ENCODE data around the gene BCL2A1.
"Not testable (repeated sequence)": the region's sequence is repeated elsewhere in the genome, so short reads cannot be mapped to it uniquely, and the experiment has no call there.

The BCL2A1 gene

DNA sequence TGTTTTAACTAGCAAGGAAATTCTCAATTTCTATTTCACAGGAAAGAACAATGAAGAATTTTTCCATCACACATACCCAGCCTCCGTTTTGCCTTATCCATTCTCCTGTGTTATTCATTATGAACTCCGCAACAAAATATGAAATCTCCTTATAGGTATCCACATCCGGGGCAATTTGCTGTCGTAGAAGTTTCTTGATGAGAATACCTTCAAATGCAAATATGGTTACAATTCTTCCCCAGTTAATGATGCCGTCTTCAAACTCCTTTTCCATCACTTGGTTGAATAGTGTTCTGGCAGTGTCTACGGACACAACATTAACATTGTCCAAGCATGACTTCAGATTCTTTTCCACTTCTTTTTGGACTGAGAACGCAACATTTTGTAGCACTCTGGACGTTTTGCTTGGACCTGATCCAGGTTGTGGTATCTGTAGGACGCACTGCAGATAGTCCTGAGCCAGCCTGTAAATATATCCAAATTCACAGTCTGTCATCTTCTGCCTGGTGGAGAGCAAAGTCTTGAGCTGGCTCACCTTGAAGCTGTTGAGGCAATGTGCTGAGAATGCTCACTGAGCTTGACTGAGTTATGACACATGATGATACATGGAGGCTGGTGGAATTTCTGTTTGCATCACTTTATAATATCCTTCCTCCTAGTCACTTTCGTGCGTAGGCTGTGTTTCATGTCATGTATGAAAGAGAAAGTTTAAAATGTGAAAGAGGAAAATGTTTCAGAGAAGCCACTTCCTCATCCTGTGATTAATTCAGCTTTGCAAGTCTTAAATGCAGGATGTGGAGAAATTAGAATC is at the start of gene BCL2A1:
Gene BCL2A1, minus strand, starts transcription at position 573 of the 811 bp plus-strand sequence. Its CDS starts 77 bp downstream, at position 496.
- peak; percentile 99 for DNase-seq

DNA sequence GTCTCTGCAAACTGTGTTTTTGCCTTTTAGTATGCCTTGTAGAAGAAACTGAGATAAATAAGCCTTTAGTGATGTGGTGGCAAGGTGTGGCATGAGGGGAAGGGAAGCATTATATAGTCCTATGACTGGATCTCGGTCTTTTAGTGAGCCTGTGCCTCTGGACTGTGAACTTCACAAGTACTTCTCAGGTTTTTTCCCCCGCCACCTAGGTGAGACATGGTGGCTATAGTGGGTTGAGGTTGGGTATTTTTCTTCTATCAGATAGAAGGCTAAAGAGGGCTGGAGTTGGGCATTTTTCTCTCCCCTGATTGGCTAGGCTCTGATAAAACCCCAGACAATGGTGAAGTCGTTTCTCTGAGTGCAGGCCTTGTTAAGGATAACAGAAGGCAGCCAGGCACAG is 49.7 kb upstream of the BCL2A1 start:
- no peak for DNase-seq

DNA sequence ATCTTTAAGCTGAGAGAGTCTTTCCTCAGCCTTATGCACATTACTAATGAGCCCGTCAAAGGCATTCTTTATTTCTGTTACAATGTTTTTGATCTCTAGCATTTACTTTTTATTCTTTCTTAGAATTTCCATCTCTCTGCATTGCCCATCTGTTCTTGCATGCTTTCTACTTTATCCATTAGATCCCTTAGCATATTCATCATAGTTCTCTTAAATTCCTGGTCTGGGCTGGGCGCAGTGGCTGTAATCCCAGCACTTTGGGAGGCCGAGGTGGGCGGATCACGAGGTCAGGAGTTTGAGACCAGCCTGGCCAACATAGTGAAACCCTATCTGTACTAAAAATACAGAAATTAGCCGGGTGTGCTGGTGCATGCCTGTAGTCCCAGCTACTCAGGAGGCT is 49.2 kb upstream of the BCL2A1 start:
- not testable (repeated sequence) for DNase-seq

- DNase-seq = no peak
These were observed 48.3 kb upstream of the BCL2A1 start for GRCh38 chr15:80019168-80019745.

- not testable (repeated sequence) for DNase-seq
These were observed 46.1 kb upstream of the BCL2A1 start for GRCh38 chr15:80017139-80017538.

DNA sequence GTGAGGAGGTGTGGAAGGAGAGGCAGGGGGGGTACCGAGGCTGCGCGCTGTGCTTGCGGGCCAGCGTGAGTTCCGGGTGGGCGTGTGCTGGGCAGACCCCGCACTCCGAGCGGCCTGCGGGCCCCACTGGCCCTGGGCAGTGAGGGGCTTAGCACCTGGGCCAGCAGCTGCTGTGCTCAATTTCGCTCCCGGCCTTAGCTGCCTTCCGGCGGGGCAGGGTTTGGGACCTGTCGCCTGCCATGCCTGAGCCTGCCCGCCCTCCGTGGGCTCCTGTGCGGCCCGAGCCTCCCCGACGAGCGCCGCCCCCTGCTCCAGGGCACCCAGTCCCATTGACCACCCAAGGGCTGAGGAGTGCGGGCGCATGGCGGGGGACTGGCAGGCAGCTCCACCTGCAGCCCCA is 45.5 kb upstream of the BCL2A1 start:
- not testable (repeated sequence) for DNase-seq

DNA sequence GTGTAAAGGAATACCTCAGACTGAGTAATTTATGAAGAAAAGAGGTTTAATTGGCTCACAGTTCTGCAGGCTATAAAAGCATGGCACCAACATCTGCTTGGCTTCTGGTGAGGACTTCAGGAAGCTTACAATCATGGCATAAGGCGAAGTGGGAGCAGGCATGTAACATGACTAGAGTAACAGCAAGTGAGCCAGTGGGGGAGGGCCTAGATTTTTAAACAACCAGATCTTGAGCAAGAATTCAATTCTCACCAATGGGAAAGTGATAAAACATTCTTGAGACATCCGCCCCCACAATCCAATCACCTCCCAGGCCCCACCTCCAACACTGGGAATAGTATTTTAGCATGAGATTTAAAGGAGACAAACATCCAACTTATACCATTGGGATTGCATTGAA is 44.2 kb upstream of the BCL2A1 start:
- DNase-seq = peak; percentile 4

- DNase-seq = not testable (repeated sequence)
These were observed 43.2 kb upstream of the BCL2A1 start for GRCh38 chr15:80014186-80014585.

DNA sequence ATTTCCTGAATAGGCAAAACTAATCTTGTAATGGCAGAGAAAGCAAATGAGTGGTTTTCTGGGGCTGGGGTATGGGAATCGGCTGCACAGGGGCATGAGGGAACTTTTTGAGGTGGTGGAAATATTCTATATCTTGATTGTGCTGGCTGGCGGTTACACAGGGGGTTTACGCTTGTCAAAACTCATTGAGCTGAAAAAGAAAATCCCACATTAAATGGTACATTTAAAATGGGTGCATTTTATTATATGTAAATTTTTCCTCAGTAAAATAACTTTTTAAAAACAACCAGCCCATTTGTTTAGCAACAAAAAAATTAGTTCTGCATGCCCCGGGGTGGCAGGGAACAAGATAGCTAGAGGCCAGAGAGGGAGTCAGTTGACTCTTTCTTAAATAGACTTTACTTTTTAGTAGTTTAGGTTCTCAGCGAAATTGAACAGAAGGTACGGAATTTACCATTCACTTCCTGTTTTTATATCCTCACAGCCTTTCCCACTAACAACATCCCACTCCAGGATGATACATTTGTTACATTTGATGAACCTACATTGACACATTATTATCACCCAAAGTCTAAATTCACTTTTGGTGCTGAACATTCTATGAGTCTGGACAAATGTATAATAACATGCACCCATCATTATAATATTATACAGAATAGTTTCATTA is 41.2 kb upstream of the BCL2A1 start:
- no peak for DNase-seq

DNA sequence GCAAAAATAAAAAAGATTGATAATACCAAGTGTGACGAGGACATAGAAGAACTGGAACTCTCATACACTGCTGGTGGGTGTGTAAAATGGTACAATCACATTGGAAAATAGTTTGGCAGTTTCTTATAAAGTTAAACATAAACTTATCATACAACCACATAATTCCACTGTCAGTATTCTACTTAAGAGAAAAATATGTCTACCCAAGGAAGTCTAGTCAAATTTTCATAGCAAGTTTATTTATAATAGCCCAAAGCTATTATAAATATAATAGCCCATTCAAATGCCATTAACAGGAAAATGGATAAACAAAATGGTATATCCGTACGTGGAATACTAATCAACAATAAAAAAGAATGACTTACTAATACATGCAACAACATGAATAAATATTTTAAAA is 40.6 kb upstream of the BCL2A1 start:
- no peak for DNase-seq

- peak; percentile 74 for DNase-seq
These were observed 40.1 kb upstream of the BCL2A1 start for GRCh38 chr15:80011041-80011523.

GRCh38 chr15:80010131-80010673 is 39.2 kb upstream of the BCL2A1 start:
- peak; percentile 45 for DNase-seq

DNA sequence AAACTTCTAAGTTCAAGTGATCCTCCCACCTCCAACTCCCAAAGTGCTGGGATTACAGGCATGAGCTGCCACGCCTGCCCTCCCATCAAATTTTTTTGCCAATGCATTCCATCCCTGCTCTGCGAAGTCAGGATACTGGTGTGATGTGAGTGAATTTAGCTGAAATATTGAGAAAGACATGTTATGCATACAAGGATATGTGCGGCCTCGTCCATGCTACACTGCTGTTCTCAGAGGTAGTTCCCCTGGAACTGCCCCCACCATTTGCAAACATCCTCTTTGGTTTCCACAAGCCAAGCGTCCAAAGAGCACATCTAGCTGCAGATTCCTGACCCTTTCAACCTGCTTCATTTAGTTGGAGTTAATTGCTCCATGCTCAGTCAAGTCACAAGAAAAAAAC is 36.5 kb upstream of the BCL2A1 start:
- DNase-seq = no peak

- no peak for DNase-seq
These were observed 36.0 kb upstream of the BCL2A1 start for GRCh38 chr15:80006946-80007345.

GRCh38 chr15:80003934-80004472 is 33.0 kb upstream of the BCL2A1 start:
- DNase-seq = no peak

DNA sequence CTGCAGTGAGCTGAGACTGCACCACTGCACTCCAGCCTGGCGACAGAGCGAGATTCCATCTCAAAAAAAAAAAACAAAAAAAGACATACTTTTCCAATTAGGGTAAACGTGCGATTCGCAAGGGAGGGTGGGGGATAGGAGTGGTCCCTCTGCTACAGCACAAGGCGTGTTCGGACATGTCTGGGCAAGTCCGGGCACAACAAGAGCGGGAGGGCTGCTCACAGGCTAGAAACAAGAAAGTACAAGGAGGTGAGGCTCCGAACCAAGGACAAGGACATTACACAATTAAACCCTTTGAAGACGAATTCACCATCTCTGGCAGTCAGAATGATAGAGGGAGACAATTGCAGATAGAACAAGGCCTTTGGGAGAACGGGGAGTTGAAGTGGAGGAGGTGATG is 32.2 kb upstream of the BCL2A1 start:
- DNase-seq = no peak

- no peak for DNase-seq
These were observed 31.3 kb upstream of the BCL2A1 start for GRCh38 chr15:80002267-80002666.

- peak; percentile 59 for DNase-seq
These were observed 23.6 kb upstream of the BCL2A1 start for GRCh38 chr15:79994615-79995014.

DNA sequence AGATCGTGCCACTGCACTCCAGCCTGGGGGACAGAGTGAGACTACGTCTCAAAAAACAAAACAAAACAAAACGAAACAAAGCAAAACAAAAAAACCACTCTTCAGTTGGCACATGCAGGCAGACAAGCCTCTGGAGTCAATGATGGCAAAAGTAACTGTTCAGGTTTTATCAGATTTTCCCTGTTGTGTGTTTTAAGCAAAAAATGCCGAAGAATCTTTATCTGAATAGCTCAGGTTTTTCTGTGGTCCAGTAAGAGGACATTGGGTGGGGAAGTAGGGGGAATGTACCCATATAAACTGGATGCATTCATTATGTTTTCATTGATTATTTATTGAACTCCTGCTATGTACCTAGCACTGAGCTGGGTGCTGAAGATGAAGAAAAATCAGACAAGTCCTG is 20.8 kb upstream of the BCL2A1 start:
- DNase-seq = no peak

- no peak for DNase-seq
These were observed 20.0 kb upstream of the BCL2A1 start for GRCh38 chr15:79990997-79991334.

GRCh38 chr15:79990280-79990996 is 19.4 kb upstream of the BCL2A1 start:
- no peak for DNase-seq

- DNase-seq = peak; percentile 74
These were observed 18.7 kb upstream of the BCL2A1 start for GRCh38 chr15:79989682-79990081.

DNA sequence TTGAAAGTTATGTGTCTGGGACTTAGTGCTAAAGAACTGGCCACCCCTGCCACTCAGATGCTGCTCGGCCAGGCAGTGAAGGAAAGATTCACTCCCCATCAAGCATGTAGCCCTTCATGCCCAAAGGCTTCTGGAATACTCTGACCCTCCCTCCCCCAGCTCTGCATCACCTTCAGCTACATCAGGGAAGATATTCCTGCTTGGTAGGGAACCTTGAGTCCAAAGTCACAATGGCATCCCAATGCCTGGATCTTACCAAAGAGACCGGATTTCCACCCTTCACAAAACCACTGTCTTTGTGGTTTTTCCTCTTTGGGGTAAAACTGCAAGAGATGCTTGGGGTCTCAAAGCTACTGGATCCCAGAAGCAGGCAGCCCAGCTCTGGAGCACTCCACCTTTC is 18.2 kb upstream of the BCL2A1 start:
- DNase-seq = no peak
